Cerebellar nuclear complex (tissue), 1 donor: ENCODE measurements around the gene LRRC8E.

Experiments
- DNase-seq, 2 experiments: peaks; one replicate each; lab custom pipeline; 2025; lab: John Stamatoyannopoulos, UW

Gene LRRC8E

DNA sequence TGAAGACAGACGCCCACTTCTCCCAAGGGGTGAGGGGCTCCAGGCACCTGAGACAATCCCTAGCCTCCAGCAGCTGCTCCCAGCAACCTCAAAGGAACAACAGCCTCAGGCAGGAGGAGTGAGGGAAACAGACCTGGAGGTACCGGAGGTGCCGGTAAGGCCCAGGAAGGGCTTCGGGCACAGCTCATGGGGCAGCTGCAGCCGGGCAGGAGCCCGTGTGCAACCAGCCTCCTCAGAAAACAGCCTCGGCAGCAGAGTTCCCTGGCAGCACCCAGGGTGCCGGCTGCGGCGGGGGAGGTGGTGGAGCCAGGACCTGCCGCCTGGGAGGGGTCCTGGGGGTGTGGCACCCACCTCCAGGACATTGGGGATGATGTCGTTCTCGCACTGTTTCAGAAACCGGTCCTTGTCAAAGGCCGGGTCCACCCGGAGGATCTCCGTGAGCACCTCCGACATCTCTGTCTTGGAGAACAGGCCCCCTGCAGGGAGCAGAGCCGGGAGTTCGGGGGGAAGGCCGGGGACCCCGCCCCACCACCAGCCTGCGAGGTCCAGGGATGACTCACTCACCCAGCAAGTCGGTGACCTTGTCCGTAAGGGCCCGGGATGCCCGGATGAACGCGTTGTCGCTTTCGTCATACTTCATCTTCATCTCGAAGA is 44.1 kb downstream of the LRRC8E start:
- no peak for DNase-seq

- no peak for DNase-seq
Observed at GRCh38 chr19:7932930-7933300, 44.6 kb downstream of the LRRC8E start.

DNA sequence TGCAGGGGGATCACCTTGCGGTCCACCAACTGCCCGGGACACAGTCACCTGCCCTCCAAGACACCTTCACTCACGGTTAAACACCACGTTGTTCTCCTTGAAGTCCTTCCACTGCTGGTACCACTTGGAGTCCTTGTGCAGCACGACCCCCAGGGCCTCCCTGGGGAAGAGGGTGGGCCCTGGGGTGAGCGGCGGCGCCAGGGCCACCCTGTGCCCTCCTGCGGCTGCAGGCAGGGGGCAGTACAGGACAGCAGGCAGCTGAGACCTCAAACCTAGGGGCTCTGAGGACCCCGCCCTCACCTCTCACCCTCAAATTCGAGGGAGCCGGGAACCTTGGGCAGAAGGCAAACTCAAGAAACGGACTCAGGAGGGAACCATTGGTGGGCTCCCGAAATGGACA is 45.1 kb downstream of the LRRC8E start:
- DNase-seq = no peak

DNA sequence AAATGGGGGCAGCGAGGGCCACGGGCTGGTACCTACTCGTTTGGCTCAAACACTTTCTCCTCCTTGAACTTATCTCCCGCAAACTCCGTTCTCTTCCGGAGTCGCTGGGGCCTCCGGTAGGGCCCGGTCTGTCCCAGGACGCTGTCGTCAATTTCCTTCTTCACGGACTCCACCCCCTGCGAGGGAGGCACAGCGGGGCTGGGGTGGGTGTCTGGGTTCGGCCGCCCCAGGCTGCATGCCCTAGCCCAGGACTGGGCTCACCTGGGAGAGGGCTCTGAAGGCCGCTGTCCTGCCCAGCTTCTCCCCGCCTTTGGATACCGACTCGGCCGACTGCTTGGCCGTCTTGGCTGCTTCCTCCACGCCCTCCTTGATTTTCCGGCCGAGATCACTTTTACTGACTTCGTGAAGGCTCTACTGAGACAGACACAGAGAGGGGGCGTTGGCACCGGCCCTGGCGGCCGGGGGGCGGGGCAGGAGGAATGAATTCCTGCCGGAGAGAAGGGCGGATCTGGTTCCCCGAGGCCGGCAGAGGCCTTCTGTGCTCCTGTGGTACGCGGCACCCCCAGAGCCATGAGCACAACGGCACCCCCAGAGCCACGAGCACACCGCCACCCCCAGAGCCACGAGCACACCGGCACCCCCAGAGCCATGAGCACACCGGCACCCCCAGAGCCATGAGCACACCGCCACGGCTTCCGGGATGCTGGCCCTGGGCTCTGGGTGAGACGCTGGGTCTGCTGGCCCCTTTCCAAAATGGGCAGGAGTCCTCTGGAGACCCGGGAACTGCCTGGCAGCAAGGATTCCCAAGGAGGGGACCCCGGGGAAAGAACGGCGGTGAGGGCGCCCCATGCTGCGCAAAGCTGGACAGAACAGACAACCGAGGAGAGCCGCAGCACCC is 45.8 kb downstream of the LRRC8E start:
- no peak for DNase-seq

- no peak for DNase-seq
Observed at GRCh38 chr19:7934766-7935165, 46.5 kb downstream of the LRRC8E start.

DNA sequence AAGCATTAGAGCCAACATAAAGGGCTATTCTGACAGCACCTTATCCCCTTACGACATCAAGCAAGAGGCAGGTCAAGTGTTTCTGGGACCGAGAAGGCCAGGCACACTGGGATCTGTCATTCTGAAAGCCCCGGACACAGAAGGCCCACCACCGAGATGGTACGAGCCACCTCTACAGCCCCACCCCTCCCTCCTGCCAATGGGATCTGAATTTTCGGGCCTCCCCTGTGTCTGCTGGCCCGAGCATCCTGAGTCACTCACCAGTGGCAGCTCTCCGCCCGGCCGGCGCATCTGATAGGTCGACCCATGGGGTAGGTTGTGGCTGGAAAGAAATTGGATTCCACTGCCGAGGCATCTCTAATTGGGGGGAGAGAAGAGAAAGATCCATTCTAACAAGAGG is 52.5 kb downstream of the LRRC8E start:
- no peak for DNase-seq

DNA sequence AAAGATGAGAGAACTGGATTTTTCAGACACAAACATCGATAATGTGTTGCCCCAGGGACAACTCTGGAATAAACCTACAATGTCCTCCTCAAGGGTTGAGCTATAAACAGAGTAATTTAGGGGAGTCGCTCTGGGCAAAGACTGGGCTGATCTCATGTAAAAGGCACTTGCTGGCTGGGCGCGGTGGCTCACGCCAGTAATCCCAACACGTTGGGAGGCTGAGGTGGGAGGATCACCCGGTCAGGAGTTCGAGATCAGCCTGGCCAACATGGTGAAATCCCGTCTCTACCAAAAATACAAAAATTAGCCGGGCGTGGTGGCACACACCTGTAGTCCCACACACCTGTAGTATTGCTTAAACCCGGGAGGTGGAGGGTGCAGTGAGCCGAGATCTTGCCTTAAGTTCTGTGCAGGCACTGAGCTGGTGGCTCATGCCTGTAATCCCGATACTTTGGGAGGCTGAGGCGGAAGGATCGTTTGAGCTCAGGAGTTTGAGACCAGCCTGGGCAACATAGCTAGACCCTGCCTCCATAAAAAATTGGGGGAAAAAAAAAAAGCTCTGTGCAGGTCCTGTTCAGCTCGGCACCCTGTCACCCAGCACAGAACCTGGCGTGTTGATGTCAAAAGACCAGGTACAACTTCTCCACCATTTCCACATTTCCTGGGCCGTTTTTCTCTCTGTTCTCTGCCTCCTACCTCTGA is 53.7 kb downstream of the LRRC8E start:
- DNase-seq = no peak

DNA sequence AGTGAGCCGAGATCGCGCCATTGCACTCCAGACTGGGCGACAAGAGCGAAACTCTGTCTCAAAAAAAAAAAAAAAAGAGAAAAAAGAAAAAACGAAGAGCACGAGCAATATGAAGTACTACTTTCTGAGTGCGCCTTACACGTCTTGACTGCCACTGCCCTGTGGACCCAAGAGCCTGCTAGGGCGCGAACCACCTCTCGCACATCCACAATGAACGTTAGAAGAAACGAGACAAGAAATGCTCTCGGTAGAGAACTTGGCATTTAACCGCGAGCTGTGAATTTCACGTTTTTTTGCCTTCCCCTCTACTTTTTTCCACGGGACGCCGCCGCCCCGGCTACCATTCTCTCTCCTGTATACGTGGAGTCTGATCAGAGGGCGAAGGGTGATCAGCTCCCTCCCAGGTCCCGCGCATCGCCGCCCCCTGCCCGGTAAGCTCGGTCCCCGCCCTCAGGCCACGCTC is 54.7 kb downstream of the LRRC8E start:
- DNase-seq = no peak

- peak; percentile 99 to 100 for DNase-seq
Observed at GRCh38 chr19:7943444-7944176, 55.3 kb downstream of the LRRC8E start, which contains the start of gene TIMM44. TSS of gene TIMM44 (minus strand) at chr19:7943666. CDS start at chr19:7943651, 15 bp downstream.

- DNase-seq = peak in 1 of 2 experiments; percentile 65
Observed at GRCh38 chr19:7944177-7944761, 56.0 kb downstream of the LRRC8E start.

DNA sequence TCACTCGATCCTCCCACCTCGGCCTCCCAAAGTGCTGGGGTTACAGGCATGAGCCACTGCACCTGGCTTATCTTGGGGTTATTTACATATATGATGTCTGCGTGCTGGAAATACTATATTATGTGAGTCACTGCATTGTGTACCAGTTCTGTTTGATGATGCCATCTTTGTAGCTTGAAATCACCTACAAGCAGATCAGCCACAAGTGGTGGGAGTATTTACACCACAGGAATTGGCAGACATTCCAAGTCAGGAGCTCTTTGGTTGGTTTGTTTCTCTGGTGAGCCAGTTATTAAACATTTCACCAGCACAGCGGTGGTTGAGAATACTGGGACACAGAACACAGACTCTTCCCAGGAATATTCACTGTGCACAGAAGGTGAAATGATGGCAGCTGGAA is 59.6 kb downstream of the LRRC8E start:
- no peak for DNase-seq
